MM.1S (cell line): ENCODE measurements around the gene ACTN4.

ENCODE experiments used
- DNase-seq: peaks from one replicate; pipeline ENCODE4 v3.0.0-alpha.2; 2015
- H2AFZ ChIP-seq: fragments of 300-600 bp; sonication (generic); 2 replicates; pipeline ENCODE4 v1.6.0; 2016; ENCODE audit warnings: antibody characterized with exemption, low read length
- H3F3A ChIP-seq: fragments of 300-600 bp; sonication (generic); 2 replicates; pipeline ENCODE4 v1.6.1; 2016; ENCODE audit warnings: mild to moderate bottlenecking, antibody characterized with exemption, low read length, moderate library complexity, mixed read lengths; ENCODE audit not compliant: insufficient read depth
- H3K27ac ChIP-seq: fragments of 300-600 bp; sonication (generic); 2 replicates; pipeline ENCODE4 v1.5.1; 2016; ENCODE audit warnings: mild to moderate bottlenecking, low read length
- H3K27me3 ChIP-seq: fragments of 300-600 bp; sonication (generic); replicated peaks from 2 replicates; pipeline ENCODE4 v1.6.0; 2016; ENCODE audit warnings: low read length; ENCODE audit not compliant: insufficient read depth
- H3K36me3 ChIP-seq: fragments of 300-600 bp; sonication (generic); replicated peaks from 2 replicates; pipeline ENCODE4 v1.6.1; 2016; ENCODE audit warnings: mild to moderate bottlenecking, low read length, mixed read lengths; ENCODE audit not compliant: insufficient read depth
- H3K4me1 ChIP-seq: fragments of 300-600 bp; sonication (generic); 2 replicates; pipeline ENCODE4 v1.6.1; 2016; ENCODE audit warnings: low read length, mixed read lengths
- H3K4me2 ChIP-seq: fragments of 300-600 bp; sonication (generic); 2 replicates; pipeline ENCODE4 v1.6.0; 2016; ENCODE audit warnings: low read depth, low read length
- H3K4me3 ChIP-seq: fragments of 300-600 bp; sonication (generic); 2 replicates; pipeline ENCODE4 v1.5.1; 2016; ENCODE audit warnings: low read length, mixed read lengths
- H3K79me2 ChIP-seq: fragments of 300-600 bp; sonication (generic); 2 replicates; pipeline ENCODE4 v1.6.1; 2016; ENCODE audit warnings: mixed run types, low read length, mixed read lengths
- H3K9ac ChIP-seq: fragments of 300-600 bp; sonication (generic); 2 replicates; pipeline ENCODE4 v1.6.1; 2016; ENCODE audit warnings: low read length, mixed read lengths
- H3K9me2 ChIP-seq: fragments of 300-600 bp; sonication (generic); replicated peaks from 2 replicates; pipeline ENCODE4 v1.6.1; 2016; ENCODE audit warnings: mild to moderate bottlenecking, low read length, mixed read lengths; ENCODE audit not compliant: insufficient read depth
- H3K9me3 ChIP-seq: fragments of 300-600 bp; sonication (generic); replicated peaks from 2 replicates; pipeline ENCODE4 v1.6.1; 2016; ENCODE audit warnings: mild to moderate bottlenecking, low read length, mixed read lengths; ENCODE audit not compliant: insufficient read depth
- H4K20me1 ChIP-seq: fragments of 300-600 bp; sonication (generic); 2 replicates; pipeline ENCODE4 v1.6.1; 2016; ENCODE audit warnings: mild to moderate bottlenecking, low read length, moderate library complexity, mixed read lengths; ENCODE audit not compliant: insufficient read depth
- CTCF ChIP-seq: fragments of 300-600 bp; sonication (generic); IDR thresholded peaks from 2 replicates; pipeline ENCODE4 v1.5.1; 2016; ENCODE audit warnings: antibody characterized with exemption, low read length, mixed read lengths
- EZH2 ChIP-seq: fragments of 300-600 bp; sonication (generic); optimal IDR thresholded peaks from 2 replicates; pipeline ENCODE3; 2017; ENCODE audit warnings: low read depth, mild to moderate bottlenecking, antibody characterized with exemption, low read length, mixed read lengths
- EZH2phosphoT487 ChIP-seq: fragments of 300-600 bp; sonication (generic); IDR thresholded peaks from 2 replicates; pipeline ENCODE4 v1.6.1; 2018; ENCODE audit warnings: antibody characterized with exemption, low read length

The ACTN4 gene

GRCh38 chr19:38671654-38672053 lies 24.2 kb downstream of the ACTN4 start:
- H4K20me1 ChIP-seq: peaks cover 10% of the 10 kb centered on the region; the same call in 1 of the 2 replicates
- no peak overlapping the region for H3K9ac ChIP-seq
- H3K27ac ChIP-seq: no peak overlapping the region
- no peaks in the 10 kb centered on the region for H3K9me3 ChIP-seq
- H3F3A ChIP-seq: no peaks in the 10 kb centered on the region
- TF ChIP-seq CTCF (no peak), EZH2 (no peak), EZH2phosphoT487 (no peak)
- H3K4me2 ChIP-seq: no peak overlapping the region
- peaks cover 13% of the 10 kb centered on the region for H3K4me1 ChIP-seq
- H3K9me2 ChIP-seq: no peaks in the 10 kb centered on the region
- no peaks in the 10 kb centered on the region for H3K27me3 ChIP-seq
- no peaks in the 10 kb centered on the region for H3K36me3 ChIP-seq
- no peak for DNase-seq
- H3K4me3 ChIP-seq: no peak overlapping the region
- H3K79me2 ChIP-seq: peaks cover 93% of the 10 kb centered on the region
- H2AFZ ChIP-seq: no peak overlapping the region

GRCh38 chr19:38673030-38673429 lies 25.6 kb downstream of the ACTN4 start:
- no peak for TF ChIP-seq CTCF
- TF ChIP-seq EZH2: no peak
- no peak for TF ChIP-seq EZH2phosphoT487
- no peaks in the 10 kb centered on the region for H3K9me2 ChIP-seq
- peaks cover 93% of the 10 kb centered on the region for H3K79me2 ChIP-seq
- no peaks in the 10 kb centered on the region for H3F3A ChIP-seq
- H4K20me1 ChIP-seq: peaks cover 13% of the 10 kb centered on the region; the same call in 1 of the 2 replicates
- no peak overlapping the region for H3K4me3 ChIP-seq
- peaks cover 13% of the 10 kb centered on the region for H3K4me1 ChIP-seq
- no peaks in the 10 kb centered on the region for H3K9me3 ChIP-seq
- no peak for DNase-seq
- H3K27me3 ChIP-seq: no peaks in the 10 kb centered on the region
- no peak overlapping the region for H2AFZ ChIP-seq
- H3K4me2 ChIP-seq: no peak overlapping the region
- H3K27ac ChIP-seq: no peak overlapping the region
- H3K9ac ChIP-seq: no peak overlapping the region
- no peaks in the 10 kb centered on the region for H3K36me3 ChIP-seq

- H3K4me2 ChIP-seq: no peak overlapping the region
- peaks cover 12% of the 10 kb centered on the region for H3K4me1 ChIP-seq
These were observed 27.1 kb downstream of the ACTN4 start for GRCh38 chr19:38674388-38675171.

More at GRCh38 chr19:38674388-38675171, 27.1 kb downstream of the ACTN4 start:
- DNase-seq: no peak
- H4K20me1 ChIP-seq: peaks cover 13% of the 10 kb centered on the region; the same call in 1 of the 2 replicates
- no peak overlapping the region for H2AFZ ChIP-seq
- no peaks in the 10 kb centered on the region for H3K27me3 ChIP-seq
- no peaks in the 10 kb centered on the region for H3K9me3 ChIP-seq
- no peaks in the 10 kb centered on the region for H3K9me2 ChIP-seq
- H3K4me3 ChIP-seq: no peak overlapping the region
- no peak overlapping the region for H3K9ac ChIP-seq
- no peak overlapping the region for H3K27ac ChIP-seq
- TF ChIP-seq CTCF (no peak), EZH2phosphoT487 (no peak), EZH2 (no peak)
- peaks cover 93% of the 10 kb centered on the region for H3K79me2 ChIP-seq
- H3K36me3 ChIP-seq: no peaks in the 10 kb centered on the region
- no peaks in the 10 kb centered on the region for H3F3A ChIP-seq
